HEK293 (cell line): ENCODE results near the gene PRKCZ.

Source experiments
- CTCF ChIA-PET: fragments of 350-600 bp; formaldehyde crosslinking; extraction: SDS; loops from one replicate; lab custom pipeline; 2021; ENCODE audit warnings: antibody characterized with exemption; lab: Yijun Ruan, JAX
- POLR2A ChIA-PET: fragments of 300-600 bp; formaldehyde crosslinking; extraction: SDS; loops from one replicate; lab custom pipeline; 2020; ENCODE audit warnings: antibody characterized with exemption, inconsistent platforms; lab: Yijun Ruan, JAX
- H3K27ac ChIP-seq: fragments of 200-500 bp; sonication (Bioruptor generic); 2 replicates; pipeline ENCODE4 v1.5.1; 2014; ENCODE audit warnings: low read depth, low read length, control low read depth, inconsistent platforms; ENCODE audit errors: extremely low read depth
- H3K36me3 ChIP-seq, 2 experiments: fragments of 200-500 bp in 1 of 2; sonication (Bioruptor generic) in 1 of 2; 1 replicate in 1 of 2; 2 replicates in 1 of 2; pipeline ENCODE4 v1.5.1; 2014 to 2017; ENCODE audit warnings: inconsistent platforms in 2 of 2, low read length in 2 of 2; ENCODE audit not compliant: control insufficient read depth in 2 of 2, insufficient read depth in 1 of 2
- H3K4me1 ChIP-seq: fragments of 200-500 bp; sonication (Bioruptor generic); 2 replicates; pipeline ENCODE4 v1.5.1; 2014; ENCODE audit warnings: mild to moderate bottlenecking, low read length, inconsistent platforms; ENCODE audit not compliant: control insufficient read depth, insufficient read depth
- H3K4me3 ChIP-seq: 2 replicates; pipeline ENCODE4 v1.5.1; 2011; ENCODE audit warnings: low read depth, mild to moderate bottlenecking, control low read depth, low read length, moderate library complexity
- H3K9me3 ChIP-seq: fragments of 200-500 bp; sonication (Bioruptor generic); 2 replicates; pipeline ENCODE4 v1.5.1; 2014; ENCODE audit warnings: low read depth, low read length, inconsistent platforms; ENCODE audit not compliant: control insufficient read depth, insufficient read depth
- KLF8 ChIP-seq: fragments of 450-650 bp; formaldehyde crosslinking; IDR thresholded peaks from 2 replicates; pipeline ENCODE4 v1.5.1; 2016; ENCODE audit warnings: missing biosample characterization, missing genetic modification characterization
- MZF1 ChIP-seq: fragments of 450-650 bp; formaldehyde crosslinking; IDR thresholded peaks from 2 replicates; pipeline ENCODE4 v1.5.1; 2017; ENCODE audit warnings: missing biosample characterization, missing genetic modification characterization, borderline replicate concordance
- SALL2 ChIP-seq: fragments of 450-650 bp; formaldehyde crosslinking; IDR thresholded peaks from 2 replicates; pipeline ENCODE4 v1.5.0; 2017; ENCODE audit warnings: missing biosample characterization, mild to moderate bottlenecking, missing genetic modification characterization, borderline replicate concordance
- ZNF121 ChIP-seq: fragments of 450-650 bp; formaldehyde crosslinking; IDR thresholded peaks from 2 replicates; pipeline ENCODE4 v1.5.1; 2016; ENCODE audit warnings: missing biosample characterization, missing genetic modification characterization
- ZNF148 ChIP-seq: fragments of 450-650 bp; formaldehyde crosslinking; IDR thresholded peaks from 2 replicates; pipeline ENCODE4 v1.5.0; 2017; ENCODE audit warnings: missing biosample characterization, missing genetic modification characterization, borderline replicate concordance
- ZNF2 ChIP-seq: fragments of 450-650 bp; formaldehyde crosslinking; IDR thresholded peaks from 2 replicates; pipeline ENCODE4 v1.5.1; 2016; ENCODE audit warnings: missing biosample characterization, missing genetic modification characterization
- ZNF23 ChIP-seq: fragments of 450-650 bp; formaldehyde crosslinking; IDR thresholded peaks from 2 replicates; pipeline ENCODE4 v1.5.1; 2016; ENCODE audit warnings: missing biosample characterization, missing genetic modification characterization, borderline replicate concordance
- ZNF239 ChIP-seq: fragments of 450-650 bp; formaldehyde crosslinking; IDR thresholded peaks from 2 replicates; pipeline ENCODE4 v1.5.1; 2016; ENCODE audit warnings: missing biosample characterization, missing genetic modification characterization
- ZNF248 ChIP-seq: fragments of 450-650 bp; formaldehyde crosslinking; IDR thresholded peaks from 2 replicates; pipeline ENCODE4 v1.5.1; 2017; ENCODE audit warnings: missing biosample characterization, missing genetic modification characterization
- ZNF350 ChIP-seq: fragments of 450-650 bp; formaldehyde crosslinking; IDR thresholded peaks from 2 replicates; pipeline ENCODE4 v1.5.0; 2017; ENCODE audit warnings: missing biosample characterization, mild to moderate bottlenecking, missing genetic modification characterization
- ZNF362 ChIP-seq: fragments of 450-650 bp; formaldehyde crosslinking; IDR thresholded peaks from 2 replicates; pipeline ENCODE4 v1.5.1; 2016; ENCODE audit warnings: missing biosample characterization, missing genetic modification characterization
- ZNF600 ChIP-seq: fragments of 450-650 bp; formaldehyde crosslinking; IDR thresholded peaks from 2 replicates; pipeline ENCODE4 v1.5.1; 2016; ENCODE audit warnings: missing biosample characterization, missing genetic modification characterization
- ZNF623 ChIP-seq: fragments of 450-650 bp; formaldehyde crosslinking; IDR thresholded peaks from 2 replicates; pipeline ENCODE4 v1.5.1; 2016; ENCODE audit warnings: missing biosample characterization, missing genetic modification characterization
- ZNF624 ChIP-seq: fragments of 450-650 bp; formaldehyde crosslinking; IDR thresholded peaks from 2 replicates; pipeline ENCODE4 v1.5.1; 2017; ENCODE audit warnings: missing biosample characterization, missing genetic modification characterization
- ZNF654 ChIP-seq: fragments of 450-650 bp; formaldehyde crosslinking; IDR thresholded peaks from 2 replicates; pipeline ENCODE4 v1.5.1; 2016; ENCODE audit warnings: low read depth, missing biosample characterization, missing genetic modification characterization
- ZNF830 ChIP-seq: fragments of 450-650 bp; IDR thresholded peaks from 2 replicates; pipeline ENCODE4 v1.5.0; 2018; ENCODE audit warnings: missing biosample characterization, missing genetic modification characterization, low read depth, mild to moderate bottlenecking, moderate library complexity
- TF ChIP-seq, protein P1 (sequence below): fragments of 450-650 bp; formaldehyde crosslinking; IDR thresholded peaks from 2 replicates; pipeline ENCODE4 v1.5.1; 2016; ENCODE audit warnings: missing biosample characterization, missing genetic modification characterization
- TF ChIP-seq, protein P2 (sequence below): fragments of 450-650 bp; formaldehyde crosslinking; IDR thresholded peaks from 2 replicates; pipeline ENCODE4 v1.5.1; 2016; ENCODE audit warnings: missing biosample characterization, missing genetic modification characterization

PRKCZ gene

DNA sequence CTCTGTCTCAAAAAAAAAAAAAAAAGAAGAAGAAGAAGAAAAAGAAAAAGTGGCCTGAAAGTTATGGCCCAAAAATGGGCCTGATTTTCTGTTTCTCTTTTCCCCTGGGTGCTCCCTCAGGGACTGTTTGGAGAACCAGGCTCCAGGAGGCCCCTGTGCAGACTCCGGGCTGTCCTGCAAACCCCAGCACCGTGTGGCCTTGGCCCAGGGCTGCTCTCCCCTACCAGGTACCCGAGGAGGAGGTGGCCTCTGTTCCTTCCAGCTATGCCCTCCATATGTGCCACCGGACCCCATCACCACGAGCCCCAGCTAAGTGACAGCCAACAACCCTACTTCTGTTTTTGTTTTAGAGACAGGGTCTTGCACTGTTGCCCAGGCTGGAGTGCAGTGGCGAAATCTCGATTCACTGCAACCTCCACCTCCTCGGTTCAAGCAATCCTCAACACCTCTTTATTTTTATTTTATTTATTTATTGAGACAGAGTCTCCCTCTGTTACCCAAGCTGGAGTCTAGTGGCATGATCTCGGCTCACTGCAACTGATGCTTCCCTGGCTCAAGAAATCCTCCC, 151.9 kb downstream of the PRKCZ start:
- Histone ChIP-seq H3K27ac (no peak overlapping the region), H3K4me1 (peaks cover 5% of the 10 kb centered on the region), H3K9me3 (no peaks in the 10 kb centered on the region), H3K4me3 (no peak overlapping the region), H3K36me3 (no peaks in the 10 kb centered on the region)
- CTCF ChIA-PET = interaction anchor here (1.6 to 2.6 kb wide), 2 partner anchors 22 to 179 kb away, joined by 4 to 14 read pairs; no protein-coding TSS in a partner anchor
- POLR2A ChIA-PET = interaction anchor here (1.1 kb wide), 1 partner anchor 25 kb away, joined by 4 read pairs; no protein-coding TSS in a partner anchor
- TF ChIP-seq ZNF121 (tag by site-specific recombination) (peak; percentile 80), ZNF623 (no peak)

GRCh38 chr1:2202843-2203601, 152.8 kb downstream of the PRKCZ start:
- TF ChIP-seq ZNF239 (tag by site-specific recombination) (no peak), ZNF2 (tag by site-specific recombination) (no peak), ZNF248 (no peak), ZNF830 (no peak)
- POLR2A ChIA-PET = interaction anchor here (0.5 to 2.2 kb wide), 3 partner anchors 8 to 25 kb away, joined by 4 to 8 read pairs (median 4); partner anchors contain the start of gene FAAP20

DNA sequence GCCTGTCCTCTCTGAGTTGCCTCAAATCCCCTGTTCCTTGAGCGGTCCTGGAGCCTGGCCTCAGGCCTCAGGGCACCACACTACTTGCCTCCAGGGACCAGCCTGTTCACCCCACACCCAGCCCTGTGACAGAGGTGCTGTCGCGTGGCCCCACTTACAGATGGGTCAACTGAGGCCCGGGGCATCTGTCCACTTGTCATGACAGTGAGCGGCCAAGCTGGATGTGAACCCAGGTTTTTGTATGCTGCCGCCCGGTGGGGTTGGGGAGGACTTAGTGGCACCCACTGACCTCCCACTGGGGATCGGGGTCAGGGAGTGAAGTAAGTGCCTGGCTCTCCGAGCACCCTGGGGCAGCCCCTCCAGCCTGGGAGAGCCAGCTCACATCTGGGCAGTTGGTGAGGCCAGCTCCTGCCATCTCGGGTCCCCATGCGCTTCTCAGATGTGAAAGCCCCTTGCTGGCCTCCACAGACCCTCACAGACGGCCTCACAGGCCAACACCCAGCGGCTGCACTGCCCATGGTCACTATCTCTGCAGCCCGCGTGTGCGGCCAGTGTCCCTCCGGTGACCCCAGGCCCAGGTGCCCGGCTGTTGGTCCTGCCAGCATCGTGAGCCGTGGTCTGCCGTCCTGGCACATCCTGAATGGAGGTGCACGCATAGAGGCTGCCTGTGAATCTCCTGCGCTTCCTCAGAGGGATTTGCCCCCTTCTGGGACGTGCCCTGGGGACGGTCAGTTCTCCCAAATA, 153.6 kb downstream of the PRKCZ start:
- Histone ChIP-seq H3K9me3 (no peaks in the 10 kb centered on the region), H3K4me3 (no peak overlapping the region), H3K27ac (no peak overlapping the region), H3K4me1 (peaks cover 5% of the 10 kb centered on the region), H3K36me3 (no peaks in the 10 kb centered on the region)
- ChIA-PET CTCF (interaction anchor here (0.7 to 2.6 kb wide), 3 partner anchors 9 to 178 kb away, joined by 4 to 14 read pairs (median 12); partner anchors contain the start of gene FAAP20), POLR2A (interaction anchor here (0.5 to 2.2 kb wide), 9 partner anchors 9 to 188 kb away, joined by 3 to 14 read pairs (median 4); partner anchors contain the start of genes FAAP20, MORN1, RER1 and SKI)
- TF ChIP-seq ZNF148 (tag by site-specific recombination) (no peak), ZNF362 (tag by site-specific recombination) (no peak), SALL2 (tag by site-specific recombination) (no peak), MZF1 (tag by site-specific recombination) (no peak), ZNF350 (tag by site-specific recombination) (no peak), ZNF624 (no peak), ZNF23 (no peak), KLF8 (tag by site-specific recombination) (no peak), ZNF600 (tag by site-specific recombination) (no peak), ZNF654 (tag by site-specific recombination) (no peak)
- TF ChIP-seq, protein P1, sequence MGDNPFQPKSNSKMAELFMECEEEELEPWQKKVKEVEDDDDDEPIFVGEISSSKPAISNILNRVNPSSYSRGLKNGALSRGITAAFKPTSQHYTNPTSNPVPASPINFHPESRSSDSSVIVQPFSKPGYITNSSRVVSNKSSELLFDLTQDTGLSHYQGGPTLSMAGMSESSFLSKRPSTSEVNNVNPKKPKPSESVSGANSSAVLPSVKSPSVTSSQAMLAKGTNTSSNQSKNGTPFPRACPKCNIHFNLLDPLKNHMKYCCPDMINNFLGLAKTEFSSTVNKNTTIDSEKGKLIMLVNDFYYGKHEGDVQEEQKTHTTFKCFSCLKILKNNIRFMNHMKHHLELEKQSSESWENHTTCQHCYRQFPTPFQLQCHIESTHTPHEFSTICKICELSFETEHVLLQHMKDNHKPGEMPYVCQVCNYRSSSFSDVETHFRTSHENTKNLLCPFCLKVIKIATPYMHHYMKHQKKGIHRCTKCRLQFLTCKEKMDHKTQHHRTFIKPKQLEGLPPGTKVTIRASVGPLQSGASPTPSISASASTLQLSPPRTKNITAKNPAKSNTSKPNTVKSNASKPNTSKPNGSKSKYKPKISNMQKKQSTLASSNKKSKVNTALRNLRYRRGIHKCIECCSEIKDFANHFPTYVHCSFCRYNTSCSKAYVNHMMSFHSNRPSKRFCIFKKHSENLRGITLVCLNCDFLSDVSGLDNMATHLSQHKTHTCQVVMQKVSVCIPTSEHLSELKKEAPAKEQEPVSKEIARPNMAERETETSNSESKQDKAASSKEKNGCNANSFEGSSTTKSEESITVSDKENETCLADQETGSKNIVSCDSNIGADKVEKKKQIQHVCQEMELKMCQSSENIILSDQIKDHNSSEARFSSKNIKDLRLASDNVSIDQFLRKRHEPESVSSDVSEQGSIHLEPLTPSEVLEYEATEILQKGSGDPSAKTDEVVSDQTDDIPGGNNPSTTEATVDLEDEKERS = no peak
- TF ChIP-seq, protein P2, sequence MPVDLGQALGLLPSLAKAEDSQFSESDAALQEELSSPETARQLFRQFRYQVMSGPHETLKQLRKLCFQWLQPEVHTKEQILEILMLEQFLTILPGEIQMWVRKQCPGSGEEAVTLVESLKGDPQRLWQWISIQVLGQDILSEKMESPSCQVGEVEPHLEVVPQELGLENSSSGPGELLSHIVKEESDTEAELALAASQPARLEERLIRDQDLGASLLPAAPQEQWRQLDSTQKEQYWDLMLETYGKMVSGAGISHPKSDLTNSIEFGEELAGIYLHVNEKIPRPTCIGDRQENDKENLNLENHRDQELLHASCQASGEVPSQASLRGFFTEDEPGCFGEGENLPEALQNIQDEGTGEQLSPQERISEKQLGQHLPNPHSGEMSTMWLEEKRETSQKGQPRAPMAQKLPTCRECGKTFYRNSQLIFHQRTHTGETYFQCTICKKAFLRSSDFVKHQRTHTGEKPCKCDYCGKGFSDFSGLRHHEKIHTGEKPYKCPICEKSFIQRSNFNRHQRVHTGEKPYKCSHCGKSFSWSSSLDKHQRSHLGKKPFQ (tag by site-specific recombination) = no peak

More at GRCh38 chr1:2202843-2203601, 152.8 kb downstream of the PRKCZ start:
- Histone ChIP-seq H3K36me3 (no peaks in the 10 kb centered on the region), H3K27ac (no peak overlapping the region), H3K9me3 (no peaks in the 10 kb centered on the region), H3K4me1 (peaks cover 5% of the 10 kb centered on the region), H3K4me3 (no peak overlapping the region)
- CTCF ChIA-PET = interaction anchor here (0.7 to 2.6 kb wide), 4 partner anchors 8 to 179 kb away, joined by 4 to 14 read pairs (median 8); partner anchors contain the start of gene FAAP20
